HFFc6 (cell line): ENCODE data around the gene ANTXR1. TPM values are rescaled to one million over a fixed set of nuclear protein-coding genes. Genes with fewer than 3 reads are reported as not detected.
"Not testable (repeated sequence)": the region's sequence is repeated elsewhere in the genome, so short reads cannot be mapped to it uniquely, and the experiment has no call there.

Experiments
- DNase-seq: peaks from one replicate; pipeline ENCODE4 v3.0.0-alpha.2; 2018
- H3K27ac Mint-ChIP-seq: 2 replicates; pipeline ENCODE4 v1.8.0; 2020; ENCODE audit warnings: mild to moderate bottlenecking, mixed read lengths
- H3K27me3 Mint-ChIP-seq: 2 replicates; pipeline ENCODE4 v1.8.0; 2021; ENCODE audit warnings: mild to moderate bottlenecking, moderate library complexity, mixed read lengths; ENCODE audit not compliant: insufficient read depth
- H3K36me3 Mint-ChIP-seq: 2 replicates; pipeline ENCODE4 v1.8.0; 2021; ENCODE audit warnings: low read depth, mixed read lengths
- H3K4me1 Mint-ChIP-seq: 2 replicates; pipeline ENCODE4 v1.8.0; 2020; ENCODE audit warnings: low read depth, mixed read lengths
- H3K4me3 Mint-ChIP-seq: 2 replicates; pipeline ENCODE4 v1.8.0; 2020; ENCODE audit warnings: mild to moderate bottlenecking, moderate library complexity, mixed read lengths
- H3K9me3 Mint-ChIP-seq: 2 replicates; pipeline ENCODE4 v1.8.0; 2020; ENCODE audit warnings: mild to moderate bottlenecking, mixed read lengths
- CTCF ChIP-seq: fragments of 200-600 bp; sonication (generic); IDR thresholded peaks from 2 replicates; pipeline ENCODE4 v1.5.0; 2021; ENCODE audit warnings: antibody characterized with exemption, mild to moderate bottlenecking
- total RNA-seq, 6 experiments: library from RNA; stranded (reverse); fragmentation: NEBNext Ultra II Directional; extraction: Animal tissue kit (Norgen Biotek cat#: 25700); gene quantifications; 2 replicates in 1 of 6; 3 replicates in 5 of 6; pipeline ENCODE4 v1.2.3, GENCODE V29; 2021

The ANTXR1 gene
- total RNA-seq, 6 experiments from 2014 or later, result 98.0 to 137 (median 124) TPM

DNA sequence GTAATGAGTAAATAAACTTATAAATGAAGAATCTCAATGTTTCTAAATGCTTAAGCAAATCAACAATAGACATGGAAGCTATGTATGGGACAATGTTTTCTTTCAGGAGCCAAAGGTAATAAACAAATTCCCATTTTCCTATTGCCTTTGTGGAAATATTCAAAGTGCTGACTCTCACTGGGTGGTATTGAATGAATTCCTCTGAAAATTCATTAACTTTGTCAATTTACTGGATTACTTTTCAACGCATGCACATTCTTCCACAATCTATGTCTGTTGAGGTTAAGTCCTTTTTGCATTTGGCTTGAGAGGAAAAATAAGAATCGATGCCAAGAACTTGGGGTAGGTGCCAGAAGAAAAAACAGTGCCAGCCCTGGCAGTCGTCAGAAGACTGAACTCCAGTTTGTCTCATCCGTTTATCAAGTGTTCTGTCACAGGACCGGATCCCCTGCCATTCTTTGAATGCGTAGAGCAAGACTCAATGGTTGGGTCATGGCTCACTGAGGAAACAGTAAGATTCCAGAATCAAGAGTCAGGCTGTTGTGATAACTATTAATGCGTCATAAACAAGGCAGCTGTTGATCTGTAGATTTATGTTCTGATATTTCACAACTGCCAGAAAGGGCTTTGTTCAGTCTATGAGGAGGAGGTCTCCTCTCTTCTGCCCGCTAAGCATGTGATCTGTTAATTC lies 240.8 kb downstream of the ANTXR1 start:
- Mint-ChIP-seq H3K27me3 (peaks cover 6% of the 10 kb centered on the region), H3K4me1 (peaks cover 48% of the 10 kb centered on the region), H3K27ac (peak overlapping the region; percentile 86), H3K36me3 (peaks cover 6% of the 10 kb centered on the region), H3K4me3 (peak overlapping the region; percentile 60), H3K9me3 (peaks cover 11% of the 10 kb centered on the region)
- TF ChIP-seq CTCF, result no peak
- DNase-seq, result peak; percentile 92

GRCh38 chr2:69255760-69256159 lies 242.8 kb downstream of the ANTXR1 start:
- H3K27ac Mint-ChIP-seq, result no peak overlapping the region
- no peak for TF ChIP-seq CTCF
- H3K27me3 Mint-ChIP-seq, result peaks cover 6% of the 10 kb centered on the region
- no peak for DNase-seq
- H3K9me3 Mint-ChIP-seq, result peaks cover 28% of the 10 kb centered on the region
- no peak overlapping the region for H3K4me3 Mint-ChIP-seq
- H3K4me1 Mint-ChIP-seq, result peaks cover 48% of the 10 kb centered on the region
- H3K36me3 Mint-ChIP-seq, result peaks cover 18% of the 10 kb centered on the region

GRCh38 chr2:69259994-69260591 lies 247.1 kb downstream of the ANTXR1 start:
- H3K4me3 Mint-ChIP-seq, DNase-seq, H3K4me1 Mint-ChIP-seq, H3K27ac Mint-ChIP-seq, H3K27me3 Mint-ChIP-seq: not testable (repeated sequence)
- peaks cover 39% of the 10 kb centered on the region for H3K9me3 Mint-ChIP-seq
- H3K36me3 Mint-ChIP-seq, result peaks cover 30% of the 10 kb centered on the region

DNA sequence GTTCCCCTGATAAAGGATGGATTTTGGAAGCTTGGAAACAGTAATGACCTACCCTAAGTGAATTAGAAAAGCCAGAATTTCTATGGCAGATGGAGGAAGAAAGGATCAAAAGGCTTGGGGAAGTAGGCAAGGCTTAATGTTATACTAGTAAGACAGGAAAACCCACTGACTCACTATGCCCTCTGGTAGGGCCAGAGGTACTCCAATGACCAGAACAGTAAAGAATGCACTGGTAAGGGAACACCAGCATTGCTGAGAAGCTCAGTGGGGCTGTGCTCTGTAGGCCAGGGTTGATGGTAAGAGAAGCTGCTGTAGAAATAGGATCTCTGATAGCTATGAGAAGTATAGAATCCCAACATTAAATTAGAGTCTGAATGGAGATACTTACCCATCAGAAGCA lies 247.7 kb downstream of the ANTXR1 start:
- H3K4me3 Mint-ChIP-seq, result no peak overlapping the region
- DNase-seq, result no peak
- peaks cover 6% of the 10 kb centered on the region for H3K27me3 Mint-ChIP-seq
- H3K9me3 Mint-ChIP-seq, result peaks cover 39% of the 10 kb centered on the region
- H3K4me1 Mint-ChIP-seq, result peaks cover 6% of the 10 kb centered on the region; the same call in 1 of the 2 replicates
- H3K36me3 Mint-ChIP-seq, result peaks cover 30% of the 10 kb centered on the region
- H3K27ac Mint-ChIP-seq, result no peak overlapping the region
- no peak for TF ChIP-seq CTCF

DNA sequence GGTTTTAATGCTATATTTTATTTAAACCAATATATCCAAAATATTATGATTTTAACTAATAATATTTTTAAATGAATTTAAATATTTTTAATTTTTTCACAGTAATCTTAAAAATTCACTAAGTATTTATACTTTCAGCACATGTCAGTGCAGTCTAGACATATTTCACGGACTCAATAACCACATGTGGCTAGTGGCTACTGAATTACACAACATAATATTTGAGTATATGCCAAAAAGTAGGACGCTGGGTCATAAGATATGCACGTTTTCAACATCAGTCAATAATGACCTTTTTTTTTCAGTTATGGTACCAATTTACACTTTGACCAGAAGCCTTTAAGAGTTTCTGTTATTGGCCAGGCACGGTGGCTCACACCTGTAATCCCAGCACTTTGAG lies 256.4 kb downstream of the ANTXR1 start:
- Mint-ChIP-seq H3K36me3 (no peaks in the 10 kb centered on the region), H3K27me3 (no peaks in the 10 kb centered on the region), H3K4me1 (peaks cover 8% of the 10 kb centered on the region; the same call in 1 of the 2 replicates), H3K9me3 (no peaks in the 10 kb centered on the region), H3K27ac (no peak overlapping the region), H3K4me3 (no peak overlapping the region)
- no peak for DNase-seq
- no peak for TF ChIP-seq CTCF

GRCh38 chr2:69271831-69272257 lies 258.9 kb downstream of the ANTXR1 start:
- no peaks in the 10 kb centered on the region for H3K27me3 Mint-ChIP-seq
- no peak overlapping the region for H3K27ac Mint-ChIP-seq
- H3K9me3 Mint-ChIP-seq, result no peaks in the 10 kb centered on the region
- no peak for DNase-seq
- H3K4me1 Mint-ChIP-seq, result peaks cover 16% of the 10 kb centered on the region; the same call in 1 of the 2 replicates
- TF ChIP-seq CTCF, result no peak
- H3K36me3 Mint-ChIP-seq, result no peaks in the 10 kb centered on the region
- H3K4me3 Mint-ChIP-seq, result no peak overlapping the region
